Measurements from ENCODE around the gene GLT8D2.
A peak's percentile ranks its signal among the peaks of the same experiment; 100 is the strongest.

The GLT8D2 gene

GRCh38 chr12:104049903-104050356, at the start of gene GLT8D2:
TSS of gene GLT8D2 (minus strand) at chr12:104050187. CDS start at chr12:104019648, 30,539 bp downstream.
- H3K36me3 ChIP-seq (ENCODE audit: control insufficient read depth in 2 of 2, insufficient read depth in 2 of 2, low read length in 2 of 2), result no peaks in the 10 kb centered on the region
- no peaks in the 10 kb centered on the region for H3K9me3 ChIP-seq (ENCODE audit: control insufficient read depth in 2 of 2, low read length in 2 of 2)
- peak within 1 kb of the TSS; percentile 80 to 81 for H3K4me3 ChIP-seq (ENCODE audit: low read length in 2 of 2)
- peaks cover 26% of the 10 kb centered on the region for H3K4me1 ChIP-seq (ENCODE audit: control insufficient read depth, insufficient read depth, low read length)
- H3K27me3 ChIP-seq (ENCODE audit: control insufficient read depth in 1 of 2, insufficient read depth in 2 of 2, low read length in 2 of 2), result no peaks in the 10 kb centered on the region
- peak within 1 kb of the TSS; percentile 64 for H3K27ac ChIP-seq (ENCODE audit: low read length)
- H3K9ac ChIP-seq (ENCODE audit: low read length in 2 of 2), result peak within 1 kb of the TSS; percentile 59 to 80

- H3K4me3 ChIP-seq (ENCODE audit: low read length in 2 of 2), result no peak overlapping the region
- H3K36me3 ChIP-seq (ENCODE audit: control insufficient read depth in 2 of 2, insufficient read depth in 2 of 2, low read length in 2 of 2), result peaks cover 30 to 42% of the 10 kb centered on the region in 2 donors
- H3K27ac ChIP-seq (ENCODE audit: low read length), result no peak overlapping the region
- no peaks in the 10 kb centered on the region for H3K27me3 ChIP-seq (ENCODE audit: control insufficient read depth in 1 of 2, insufficient read depth in 2 of 2, low read length in 2 of 2)
- H3K4me1 ChIP-seq (ENCODE audit: control insufficient read depth, insufficient read depth, low read length), result no peaks in the 10 kb centered on the region
- no peaks in the 10 kb centered on the region for H3K9me3 ChIP-seq (ENCODE audit: control insufficient read depth in 2 of 2, low read length in 2 of 2)
- no peak overlapping the region for H3K9ac ChIP-seq (ENCODE audit: low read length in 2 of 2)
Measured at GRCh38 chr12:104097954-104098353, 48.0 kb upstream of the GLT8D2 start.

GRCh38 chr12:104095289-104095688, 45.3 kb upstream of the GLT8D2 start:
- Histone ChIP-seq H3K4me3 (ENCODE audit: low read length in 2 of 2) (no peak overlapping the region), H3K36me3 (ENCODE audit: control insufficient read depth in 2 of 2, insufficient read depth in 2 of 2, low read length in 2 of 2) (peaks cover 37 to 44% of the 10 kb centered on the region in 2 donors), H3K9ac (ENCODE audit: low read length in 2 of 2) (no peak overlapping the region)

GRCh38 chr12:104094284-104094683, 44.3 kb upstream of the GLT8D2 start:
- Histone ChIP-seq H3K9me3 (ENCODE audit: control insufficient read depth in 2 of 2, low read length in 2 of 2) (no peaks in the 10 kb centered on the region), H3K27me3 (ENCODE audit: control insufficient read depth in 1 of 2, insufficient read depth in 2 of 2, low read length in 2 of 2) (no peaks in the 10 kb centered on the region), H3K9ac (ENCODE audit: low read length in 2 of 2) (no peak overlapping the region), H3K4me1 (ENCODE audit: control insufficient read depth, insufficient read depth, low read length) (no peaks in the 10 kb centered on the region), H3K4me3 (ENCODE audit: low read length in 2 of 2) (no peak overlapping the region), H3K36me3 (ENCODE audit: control insufficient read depth in 2 of 2, insufficient read depth in 2 of 2, low read length in 2 of 2) (peaks cover 36 to 52% of the 10 kb centered on the region in 2 donors), H3K27ac (ENCODE audit: low read length) (no peak overlapping the region)

More at GRCh38 chr12:104095289-104095688, 45.3 kb upstream of the GLT8D2 start:
- Histone ChIP-seq H3K4me1 (ENCODE audit: control insufficient read depth, insufficient read depth, low read length) (no peaks in the 10 kb centered on the region), H3K27me3 (ENCODE audit: control insufficient read depth in 1 of 2, insufficient read depth in 2 of 2, low read length in 2 of 2) (no peaks in the 10 kb centered on the region), H3K27ac (ENCODE audit: low read length) (no peak overlapping the region), H3K9me3 (ENCODE audit: control insufficient read depth in 2 of 2, low read length in 2 of 2) (no peaks in the 10 kb centered on the region)

- no peaks in the 10 kb centered on the region for H3K27me3 ChIP-seq (ENCODE audit: control insufficient read depth in 1 of 2, insufficient read depth in 2 of 2, low read length in 2 of 2)
- H3K4me1 ChIP-seq (ENCODE audit: control insufficient read depth, insufficient read depth, low read length), result no peaks in the 10 kb centered on the region
- no peak overlapping the region for H3K27ac ChIP-seq (ENCODE audit: low read length)
- H3K9ac ChIP-seq (ENCODE audit: low read length in 2 of 2), result no peak overlapping the region
- H3K9me3 ChIP-seq (ENCODE audit: control insufficient read depth in 2 of 2, low read length in 2 of 2), result no peaks in the 10 kb centered on the region
- H3K4me3 ChIP-seq (ENCODE audit: low read length in 2 of 2), result no peak overlapping the region
- peaks cover 39 to 45% of the 10 kb centered on the region in 2 donors for H3K36me3 ChIP-seq (ENCODE audit: control insufficient read depth in 2 of 2, insufficient read depth in 2 of 2, low read length in 2 of 2)
Measured at GRCh38 chr12:104091136-104091535, 41.1 kb upstream of the GLT8D2 start.

- H3K36me3 ChIP-seq (ENCODE audit: control insufficient read depth in 2 of 2, insufficient read depth in 2 of 2, low read length in 2 of 2), result peaks cover 41 to 45% of the 10 kb centered on the region in 2 donors
- no peak overlapping the region for H3K9ac ChIP-seq (ENCODE audit: low read length in 2 of 2)
- H3K27ac ChIP-seq (ENCODE audit: low read length), result no peak overlapping the region
- no peak overlapping the region for H3K4me3 ChIP-seq (ENCODE audit: low read length in 2 of 2)
- no peaks in the 10 kb centered on the region for H3K27me3 ChIP-seq (ENCODE audit: control insufficient read depth in 1 of 2, insufficient read depth in 2 of 2, low read length in 2 of 2)
- no peaks in the 10 kb centered on the region for H3K9me3 ChIP-seq (ENCODE audit: control insufficient read depth in 2 of 2, low read length in 2 of 2)
- no peaks in the 10 kb centered on the region for H3K4me1 ChIP-seq (ENCODE audit: control insufficient read depth, insufficient read depth, low read length)
Measured at GRCh38 chr12:104090685-104091084, 40.7 kb upstream of the GLT8D2 start.

GRCh38 chr12:104083769-104084475, 33.9 kb upstream of the GLT8D2 start:
- no peak overlapping the region for H3K27ac ChIP-seq (ENCODE audit: low read length)
- no peaks in the 10 kb centered on the region for H3K4me1 ChIP-seq (ENCODE audit: control insufficient read depth, insufficient read depth, low read length)
- H3K27me3 ChIP-seq (ENCODE audit: control insufficient read depth in 1 of 2, insufficient read depth in 2 of 2, low read length in 2 of 2), result no peaks in the 10 kb centered on the region
- H3K9ac ChIP-seq (ENCODE audit: low read length in 2 of 2), result no peak overlapping the region
- no peaks in the 10 kb centered on the region for H3K9me3 ChIP-seq (ENCODE audit: control insufficient read depth in 2 of 2, low read length in 2 of 2)
- H3K4me3 ChIP-seq (ENCODE audit: low read length in 2 of 2), result no peak overlapping the region
- peaks cover 30 to 35% of the 10 kb centered on the region in 2 donors for H3K36me3 ChIP-seq (ENCODE audit: control insufficient read depth in 2 of 2, insufficient read depth in 2 of 2, low read length in 2 of 2)

GRCh38 chr12:104080764-104081163, 30.8 kb upstream of the GLT8D2 start:
- Histone ChIP-seq H3K4me3 (ENCODE audit: low read length in 2 of 2) (no peak overlapping the region), H3K36me3 (ENCODE audit: control insufficient read depth in 2 of 2, insufficient read depth in 2 of 2, low read length in 2 of 2) (peaks cover 26 to 33% of the 10 kb centered on the region in 2 donors), H3K27ac (ENCODE audit: low read length) (no peak overlapping the region), H3K27me3 (ENCODE audit: control insufficient read depth in 1 of 2, insufficient read depth in 2 of 2, low read length in 2 of 2) (no peaks in the 10 kb centered on the region), H3K9me3 (ENCODE audit: control insufficient read depth in 2 of 2, low read length in 2 of 2) (no peaks in the 10 kb centered on the region), H3K9ac (ENCODE audit: low read length in 2 of 2) (no peak overlapping the region), H3K4me1 (ENCODE audit: control insufficient read depth, insufficient read depth, low read length) (no peaks in the 10 kb centered on the region)

- H3K36me3 ChIP-seq (ENCODE audit: control insufficient read depth in 2 of 2, insufficient read depth in 2 of 2, low read length in 2 of 2), result peaks cover 23 to 24% of the 10 kb centered on the region in 2 donors
- H3K9ac ChIP-seq (ENCODE audit: low read length in 2 of 2), result no peak overlapping the region
- H3K4me1 ChIP-seq (ENCODE audit: control insufficient read depth, insufficient read depth, low read length), result no peaks in the 10 kb centered on the region
Measured at GRCh38 chr12:104079024-104079423, 29.0 kb upstream of the GLT8D2 start.

GRCh38 chr12:104073699-104074098, 23.7 kb upstream of the GLT8D2 start:
- no peak overlapping the region for H3K4me3 ChIP-seq (ENCODE audit: low read length in 2 of 2)
- no peak overlapping the region for H3K27ac ChIP-seq (ENCODE audit: low read length)
- H3K27me3 ChIP-seq (ENCODE audit: control insufficient read depth in 1 of 2, insufficient read depth in 2 of 2, low read length in 2 of 2), result no peaks in the 10 kb centered on the region
- H3K4me1 ChIP-seq (ENCODE audit: control insufficient read depth, insufficient read depth, low read length), result no peaks in the 10 kb centered on the region
- no peak overlapping the region for H3K9ac ChIP-seq (ENCODE audit: low read length in 2 of 2)
- H3K36me3 ChIP-seq (ENCODE audit: control insufficient read depth in 2 of 2, insufficient read depth in 2 of 2, low read length in 2 of 2), result peaks cover 7 to 10% of the 10 kb centered on the region in 2 donors
- H3K9me3 ChIP-seq (ENCODE audit: control insufficient read depth in 2 of 2, low read length in 2 of 2), result no peaks in the 10 kb centered on the region

More at GRCh38 chr12:104079024-104079423, 29.0 kb upstream of the GLT8D2 start:
- Histone ChIP-seq H3K9me3 (ENCODE audit: control insufficient read depth in 2 of 2, low read length in 2 of 2) (no peaks in the 10 kb centered on the region), H3K4me3 (ENCODE audit: low read length in 2 of 2) (no peak overlapping the region), H3K27ac (ENCODE audit: low read length) (no peak overlapping the region), H3K27me3 (ENCODE audit: control insufficient read depth in 1 of 2, insufficient read depth in 2 of 2, low read length in 2 of 2) (no peaks in the 10 kb centered on the region)

GRCh38 chr12:104072099-104072498, 22.1 kb upstream of the GLT8D2 start:
- Histone ChIP-seq H3K4me1 (ENCODE audit: control insufficient read depth, insufficient read depth, low read length) (no peaks in the 10 kb centered on the region), H3K27me3 (ENCODE audit: control insufficient read depth in 1 of 2, insufficient read depth in 2 of 2, low read length in 2 of 2) (no peaks in the 10 kb centered on the region), H3K9me3 (ENCODE audit: control insufficient read depth in 2 of 2, low read length in 2 of 2) (no peaks in the 10 kb centered on the region), H3K27ac (ENCODE audit: low read length) (no peak overlapping the region), H3K9ac (ENCODE audit: low read length in 2 of 2) (no peak overlapping the region), H3K36me3 (ENCODE audit: control insufficient read depth in 2 of 2, insufficient read depth in 2 of 2, low read length in 2 of 2) (peaks cover 6 to 10% of the 10 kb centered on the region in 2 donors), H3K4me3 (ENCODE audit: low read length in 2 of 2) (no peak overlapping the region)
